ENCODE data around the gene TNNI3. TPM values are rescaled to one million over a fixed set of nuclear protein-coding genes. Genes with fewer than 3 reads are reported as not detected.

TNNI3 gene
- total and polyA plus RNA-seq, 9 of the 15 experiments (the other 6 are each of a cell fraction or from before 2014, with no cell fraction given) = 4.7 to 158 (median 42.0) TPM

- no peak for TF ChIP-seq MAFK (IDR thresholded peaks at IDR 0.05; ENCODE audit: low read length)
- TF ChIP-seq ZNF133 (CRISPR knock-in tag; IDR thresholded peaks at IDR 0.05) = no peak
- TF ChIP-seq BRF1 (IDR thresholded peaks at IDR 0.05; ENCODE audit: borderline replicate concordance, extremely low read depth, insufficient read length) = no peak
- TF ChIP-seq ZC3H4 (CRISPR knock-in tag; IDR thresholded peaks at IDR 0.05; ENCODE audit: borderline replicate concordance) = no peak
- TF ChIP-seq RFX7 (CRISPR knock-in tag; IDR thresholded peaks at IDR 0.05) = no peak
- TF ChIP-seq RAD21 (CRISPR knock-in tag; conservative IDR thresholded peaks at IDR 0.05 in 1 of 2, IDR thresholded peaks at IDR 0.05 in 1 of 2) = 0 out of 4 replicates have a peak, but pooled peaks of 1 of the 2 experiments have one; percentile 7
- TF ChIP-seq TGIF2 (CRISPR knock-in tag; IDR thresholded peaks at IDR 0.05) = peak; percentile 88
- peak; percentile 97 for TF ChIP-seq BHLHE40 (IDR thresholded peaks at IDR 0.05; ENCODE audit: low read length)
- TF ChIP-seq ZBTB34 (CRISPR knock-in tag; IDR thresholded peaks at IDR 0.05) = no peak
- TF ChIP-seq CREB3 (tag; conservative IDR thresholded peaks at IDR 0.05; ENCODE audit: low read depth) = no peak
- no peak for TF ChIP-seq CHAMP1 (IDR thresholded peaks at IDR 0.05)
- no peak for TF ChIP-seq DPF2 (IDR thresholded peaks at IDR 0.05)
- no peak for TF ChIP-seq CCAR2 (IDR thresholded peaks at IDR 0.05; ENCODE audit: low read depth, low read length)
- TF ChIP-seq PPARD (CRISPR knock-in tag; IDR thresholded peaks at IDR 0.05) = no peak
- no peak for TF ChIP-seq CEBPZ (IDR thresholded peaks at IDR 0.05; ENCODE audit: borderline replicate concordance, low read depth, low read length)
- TF ChIP-seq NR1H2 (CRISPR knock-in tag; IDR thresholded peaks at IDR 0.05) = peak; percentile 81; the same call in 1 of the 2 replicates
- no peak for TF ChIP-seq SNAPC5 (CRISPR knock-in tag; IDR thresholded peaks at IDR 0.05)
- TF ChIP-seq ZNF184 (CRISPR knock-in tag; IDR thresholded peaks at IDR 0.05) = no peak
Measured at GRCh38 chr19:55179606-55180484, 22.3 kb upstream of the TNNI3 start, which contains the start of gene SYT5 (continued).
